ENCODE measurements around the gene CSNK1A1L. TPM values are rescaled to one million over a fixed set of nuclear protein-coding genes. Genes with fewer than 3 reads are reported as not detected.

The CSNK1A1L gene
- total RNA-seq, 1 donor from 2014 or later: not detected

DNA sequence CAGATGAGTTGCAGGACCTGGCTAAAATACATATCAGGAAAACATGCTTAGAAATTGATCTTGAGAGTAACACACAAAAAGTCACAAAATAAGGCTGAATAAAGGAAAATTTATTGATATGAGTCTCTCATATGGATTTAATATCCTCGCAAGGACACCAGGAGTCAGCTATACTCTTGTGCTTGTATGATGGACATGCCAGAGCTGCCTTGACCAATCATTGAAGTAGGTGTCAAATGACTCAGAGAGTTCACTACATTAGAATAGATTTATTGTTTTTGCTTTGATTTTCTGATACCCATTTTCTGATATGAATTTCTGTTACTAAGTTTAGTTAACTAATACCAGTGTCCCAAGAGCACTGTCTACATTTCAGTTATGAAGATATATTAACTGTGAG lies 37.4 kb upstream of the CSNK1A1L start:
- H3K9me3 Mint-ChIP-seq (ENCODE audit: unreplicated experiment): no peaks in the 10 kb centered on the region
- DNase-seq: no peak

DNA sequence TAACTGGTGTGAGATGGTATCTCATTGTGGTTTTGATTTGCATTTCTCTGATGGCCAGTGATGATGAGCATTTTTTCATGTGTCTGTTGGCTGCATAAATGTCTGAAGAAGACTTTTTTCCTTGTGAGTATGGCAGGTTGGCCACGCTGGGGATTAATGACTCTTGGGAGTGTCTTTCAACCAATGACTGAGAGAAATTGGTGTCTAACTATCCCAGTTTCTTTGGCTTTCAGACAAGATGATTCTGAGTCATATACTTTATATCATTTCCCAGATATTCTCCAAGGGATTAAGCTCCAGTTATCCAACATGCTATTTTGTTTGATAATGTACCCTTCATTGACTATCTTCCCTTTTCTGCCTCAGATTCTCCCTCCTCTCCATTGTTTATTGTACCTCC lies 35.5 kb upstream of the CSNK1A1L start:
- Mint-ChIP-seq H3K36me3 (ENCODE audit: unreplicated experiment) (no peaks in the 10 kb centered on the region), H3K9me3 (ENCODE audit: unreplicated experiment) (no peaks in the 10 kb centered on the region), H3K27ac (ENCODE audit: unreplicated experiment) (no peak overlapping the region), H3K4me3 (ENCODE audit: unreplicated experiment) (no peak overlapping the region), H3K4me1 (ENCODE audit: low read depth, unreplicated experiment) (no peaks in the 10 kb centered on the region), H3K27me3 (ENCODE audit: unreplicated experiment) (no peaks in the 10 kb centered on the region)
- TF ChIP-seq, protein P1, sequence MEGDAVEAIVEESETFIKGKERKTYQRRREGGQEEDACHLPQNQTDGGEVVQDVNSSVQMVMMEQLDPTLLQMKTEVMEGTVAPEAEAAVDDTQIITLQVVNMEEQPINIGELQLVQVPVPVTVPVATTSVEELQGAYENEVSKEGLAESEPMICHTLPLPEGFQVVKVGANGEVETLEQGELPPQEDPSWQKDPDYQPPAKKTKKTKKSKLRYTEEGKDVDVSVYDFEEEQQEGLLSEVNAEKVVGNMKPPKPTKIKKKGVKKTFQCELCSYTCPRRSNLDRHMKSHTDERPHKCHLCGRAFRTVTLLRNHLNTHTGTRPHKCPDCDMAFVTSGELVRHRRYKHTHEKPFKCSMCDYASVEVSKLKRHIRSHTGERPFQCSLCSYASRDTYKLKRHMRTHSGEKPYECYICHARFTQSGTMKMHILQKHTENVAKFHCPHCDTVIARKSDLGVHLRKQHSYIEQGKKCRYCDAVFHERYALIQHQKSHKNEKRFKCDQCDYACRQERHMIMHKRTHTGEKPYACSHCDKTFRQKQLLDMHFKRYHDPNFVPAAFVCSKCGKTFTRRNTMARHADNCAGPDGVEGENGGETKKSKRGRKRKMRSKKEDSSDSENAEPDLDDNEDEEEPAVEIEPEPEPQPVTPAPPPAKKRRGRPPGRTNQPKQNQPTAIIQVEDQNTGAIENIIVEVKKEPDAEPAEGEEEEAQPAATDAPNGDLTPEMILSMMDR (IDR thresholded peaks at IDR 0.05; ENCODE audit: partially characterized antibody, unreplicated experiment): no peak
- DNase-seq: no peak

More for the DNA sequence above, 37.4 kb upstream of the CSNK1A1L start:
- Mint-ChIP-seq H3K27me3 (ENCODE audit: unreplicated experiment) (no peaks in the 10 kb centered on the region), H3K27ac (ENCODE audit: unreplicated experiment) (no peak overlapping the region), H3K4me3 (ENCODE audit: unreplicated experiment) (no peak overlapping the region), H3K4me1 (ENCODE audit: low read depth, unreplicated experiment) (no peaks in the 10 kb centered on the region), H3K36me3 (ENCODE audit: unreplicated experiment) (no peaks in the 10 kb centered on the region)
- TF ChIP-seq, protein P1 (IDR thresholded peaks at IDR 0.05; ENCODE audit: partially characterized antibody, unreplicated experiment): no peak

DNA sequence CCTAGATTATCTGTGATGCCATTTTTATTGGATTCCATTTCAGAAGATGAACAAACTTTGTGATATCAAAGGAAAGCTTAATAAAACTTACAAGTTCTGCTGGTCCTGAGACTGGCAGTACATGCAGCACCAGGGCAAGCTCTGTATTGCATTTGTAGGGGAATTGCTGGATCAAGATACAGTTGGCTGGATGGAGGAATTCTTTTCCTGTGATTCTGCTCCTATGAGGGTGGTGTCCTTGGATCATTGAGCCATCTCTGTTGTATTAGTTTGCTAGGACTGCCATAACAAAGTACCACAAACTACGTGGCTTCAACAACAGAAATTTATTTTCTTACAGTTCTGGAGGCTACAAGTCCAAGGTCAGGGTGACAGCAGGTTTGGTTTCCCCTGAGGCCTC lies 33.9 kb upstream of the CSNK1A1L start:
- no peaks in the 10 kb centered on the region for H3K36me3 Mint-ChIP-seq (ENCODE audit: unreplicated experiment)
- no peaks in the 10 kb centered on the region for H3K4me1 Mint-ChIP-seq (ENCODE audit: low read depth, unreplicated experiment)
- no peaks in the 10 kb centered on the region for H3K9me3 Mint-ChIP-seq (ENCODE audit: unreplicated experiment)
- no peak for DNase-seq
- TF ChIP-seq, protein P1 (IDR thresholded peaks at IDR 0.05; ENCODE audit: partially characterized antibody, unreplicated experiment): no peak
- no peak overlapping the region for H3K4me3 Mint-ChIP-seq (ENCODE audit: unreplicated experiment)
- peaks cover 2% of the 10 kb centered on the region for H3K27me3 Mint-ChIP-seq (ENCODE audit: unreplicated experiment)
- H3K27ac Mint-ChIP-seq (ENCODE audit: unreplicated experiment): no peak overlapping the region

DNA sequence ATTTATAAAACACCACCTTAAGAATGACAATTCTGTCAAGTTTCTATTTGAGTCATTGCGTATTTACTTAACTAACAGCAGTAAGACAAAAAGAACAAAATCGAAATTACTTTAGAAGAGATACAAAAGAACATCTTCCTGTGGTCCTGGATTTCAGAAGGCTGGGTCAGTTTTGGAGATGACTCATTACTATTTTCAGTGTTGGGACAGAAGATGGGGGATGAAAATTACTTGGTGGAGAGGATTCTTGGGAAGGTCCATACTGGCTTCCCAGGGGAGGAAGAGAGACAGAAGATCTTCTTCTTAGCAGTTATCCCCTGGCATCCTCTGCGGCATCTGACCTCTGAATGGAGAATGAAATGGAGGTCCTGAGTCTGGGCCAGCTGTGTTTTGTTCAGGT lies 33.5 kb upstream of the CSNK1A1L start:
- Mint-ChIP-seq H3K27me3 (ENCODE audit: unreplicated experiment) (peaks cover 2% of the 10 kb centered on the region), H3K27ac (ENCODE audit: unreplicated experiment) (no peak overlapping the region), H3K4me3 (ENCODE audit: unreplicated experiment) (no peak overlapping the region), H3K9me3 (ENCODE audit: unreplicated experiment) (no peaks in the 10 kb centered on the region), H3K4me1 (ENCODE audit: low read depth, unreplicated experiment) (no peaks in the 10 kb centered on the region), H3K36me3 (ENCODE audit: unreplicated experiment) (no peaks in the 10 kb centered on the region)
- TF ChIP-seq, protein P1 (IDR thresholded peaks at IDR 0.05; ENCODE audit: partially characterized antibody, unreplicated experiment): no peak
- DNase-seq: no peak

DNA sequence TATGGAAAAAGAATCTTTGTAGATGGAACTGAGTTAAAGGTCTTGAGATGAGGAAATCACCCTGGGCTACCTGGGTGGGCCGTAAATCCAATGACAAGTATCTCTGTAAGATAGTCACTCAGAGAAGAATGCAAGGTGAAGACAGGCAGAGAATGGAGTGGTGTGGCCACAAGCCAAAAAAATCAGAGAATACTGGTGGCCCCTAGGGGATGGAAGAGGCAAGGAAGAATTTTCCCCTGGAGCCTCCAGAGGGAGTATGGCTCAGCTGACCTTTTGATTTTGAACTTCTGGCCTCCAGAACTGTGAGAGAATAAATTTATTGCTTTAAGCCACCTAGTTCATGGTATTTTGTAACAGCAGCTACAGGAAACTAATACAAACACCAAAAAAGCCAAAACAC lies 32.7 kb upstream of the CSNK1A1L start:
- Mint-ChIP-seq H3K36me3 (ENCODE audit: unreplicated experiment) (no peaks in the 10 kb centered on the region), H3K27me3 (ENCODE audit: unreplicated experiment) (peaks cover 2% of the 10 kb centered on the region), H3K4me3 (ENCODE audit: unreplicated experiment) (no peak overlapping the region), H3K4me1 (ENCODE audit: low read depth, unreplicated experiment) (no peaks in the 10 kb centered on the region), H3K9me3 (ENCODE audit: unreplicated experiment) (no peaks in the 10 kb centered on the region), H3K27ac (ENCODE audit: unreplicated experiment) (no peak overlapping the region)
- no peak for DNase-seq
- TF ChIP-seq, protein P1 (IDR thresholded peaks at IDR 0.05; ENCODE audit: partially characterized antibody, unreplicated experiment): no peak

All from glutamatergic neuron (in vitro differentiated cells).